HG03442 (cell line): ENCODE data around the gene PYCR2.

Source experiments
- ATAC-seq: cut with Tn5 transposase; IDR thresholded peaks from one replicate; pipeline ENCODE4 v1.9.1; 2021; ENCODE audit warnings: mild to moderate bottlenecking, moderate library complexity; ENCODE audit not compliant: unreplicated experiment

Gene PYCR2

DNA sequence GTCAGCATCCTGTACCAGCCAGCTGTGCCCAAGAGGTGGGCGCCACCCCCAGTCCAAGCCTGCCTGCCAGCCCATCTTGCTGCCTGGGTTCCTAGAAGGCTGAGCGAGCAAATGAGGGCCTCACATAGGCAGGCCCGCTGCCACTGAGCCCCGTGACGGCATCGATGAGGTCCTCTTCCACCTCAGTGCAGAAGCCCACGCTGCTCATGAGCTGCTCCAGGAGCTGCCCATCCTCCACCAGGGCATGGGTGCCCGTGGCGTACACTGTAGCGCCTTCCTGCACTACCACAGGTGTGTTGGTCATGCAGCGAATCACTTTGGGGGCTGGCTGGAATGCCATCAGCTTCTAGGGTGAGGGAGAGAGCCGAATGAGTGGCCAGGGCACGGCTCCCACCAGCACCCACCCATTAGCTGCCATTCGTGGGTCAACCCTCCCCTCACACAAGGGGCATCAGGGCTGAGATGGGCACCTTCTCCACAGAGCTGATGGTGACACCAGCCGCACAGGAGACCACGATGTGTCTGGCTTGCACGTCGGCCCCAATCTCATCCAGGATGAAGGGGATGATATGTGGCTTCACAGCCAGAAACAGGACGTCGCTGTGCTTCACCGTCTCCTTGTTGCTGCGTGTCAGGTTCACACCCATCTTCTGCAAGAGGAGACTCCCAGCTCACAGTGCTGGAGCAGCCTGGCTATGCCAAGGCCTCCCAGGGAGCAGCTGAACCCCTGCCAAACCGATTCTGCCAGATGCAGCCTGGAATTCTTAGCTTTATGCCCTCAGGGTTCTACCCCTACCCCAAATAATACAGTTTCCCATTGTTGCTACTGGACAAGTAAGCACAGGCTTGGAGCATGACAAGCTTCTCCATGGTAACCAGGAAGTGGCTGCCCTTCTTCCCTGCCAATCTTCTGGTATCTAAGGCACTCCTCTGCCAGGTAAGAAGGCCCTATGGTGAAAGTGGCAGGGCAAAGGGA, 2.0 kb downstream of the PYCR2 start:
- no peak for ATAC-seq

DNA sequence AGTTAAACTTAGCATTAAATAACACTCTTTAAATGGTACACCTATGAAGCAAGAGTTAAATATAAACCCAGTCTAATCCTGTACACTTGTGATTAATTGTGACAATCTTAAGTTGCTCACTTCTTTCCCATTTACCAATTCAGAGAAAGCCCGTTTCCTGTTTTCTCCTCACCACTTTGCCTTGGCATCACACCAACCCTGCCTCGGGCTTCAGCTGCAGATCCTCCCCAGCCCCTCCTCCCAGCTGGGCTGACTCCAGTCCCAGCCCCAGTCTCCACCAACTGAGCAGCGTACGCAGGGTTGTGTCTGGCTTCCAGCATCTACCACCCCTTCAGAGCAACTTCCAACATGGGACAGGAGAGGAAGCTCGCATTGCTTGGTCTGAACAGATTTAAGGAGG, 4.1 kb downstream of the PYCR2 start:
- no peak for ATAC-seq

DNA sequence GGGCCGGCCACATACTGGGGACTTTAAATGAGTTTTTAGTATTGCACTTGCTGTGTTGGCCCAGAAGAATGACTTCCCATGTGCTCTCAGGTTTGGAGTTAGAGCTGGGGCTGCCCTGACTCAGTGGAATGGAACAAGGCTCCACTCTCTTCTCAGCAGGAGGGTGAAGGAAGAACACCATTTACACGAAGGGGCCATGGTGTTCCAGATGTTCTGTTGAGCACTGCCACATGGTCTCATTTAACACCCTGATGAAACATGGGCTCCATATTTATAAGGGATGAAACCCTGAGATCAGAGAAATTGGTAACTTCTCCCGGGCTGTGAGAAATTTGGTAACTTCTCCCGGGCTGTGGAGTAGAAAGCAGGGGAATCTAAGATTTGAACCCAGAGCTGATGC, 5.8 kb downstream of the PYCR2 start:
- no peak for ATAC-seq

DNA sequence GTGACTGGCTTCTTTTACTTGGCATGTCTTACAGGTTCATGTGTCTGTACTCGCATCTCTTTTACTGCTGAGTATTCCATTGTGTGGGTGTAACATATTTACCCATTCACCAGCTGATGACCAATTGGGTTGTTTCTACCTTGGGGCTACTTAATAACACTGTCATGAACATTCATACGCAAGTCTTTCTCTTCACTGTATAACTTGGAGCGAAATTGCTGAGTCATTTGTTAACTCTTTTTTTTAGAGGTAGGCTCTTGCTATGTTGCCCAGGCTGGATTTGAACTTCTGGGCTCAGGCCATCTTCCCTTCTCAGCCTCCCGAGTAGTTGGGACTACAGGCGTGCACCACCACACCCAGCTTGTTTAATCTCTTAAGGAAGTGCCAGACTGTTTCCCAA, 6.5 kb downstream of the PYCR2 start:
- no peak for ATAC-seq

DNA sequence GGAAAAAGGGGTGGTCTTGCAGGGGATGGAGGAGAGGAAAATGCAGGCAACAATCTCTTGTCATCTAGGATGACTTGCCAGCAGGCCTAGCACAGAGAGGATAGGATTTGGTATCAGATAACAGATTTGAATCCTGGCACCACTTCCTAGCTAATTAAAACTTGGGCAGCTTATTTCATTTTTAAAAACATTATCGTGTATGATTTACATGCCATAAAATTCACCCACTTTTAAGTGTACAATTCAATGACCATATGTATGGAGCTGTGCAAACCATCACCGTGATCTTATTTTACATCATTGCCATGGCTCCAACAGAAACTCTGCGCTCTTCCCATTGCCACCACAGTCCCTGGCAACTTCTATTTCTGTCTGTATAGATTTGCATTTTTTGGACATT, 6.9 kb downstream of the PYCR2 start:
- ATAC-seq, result no peak

DNA sequence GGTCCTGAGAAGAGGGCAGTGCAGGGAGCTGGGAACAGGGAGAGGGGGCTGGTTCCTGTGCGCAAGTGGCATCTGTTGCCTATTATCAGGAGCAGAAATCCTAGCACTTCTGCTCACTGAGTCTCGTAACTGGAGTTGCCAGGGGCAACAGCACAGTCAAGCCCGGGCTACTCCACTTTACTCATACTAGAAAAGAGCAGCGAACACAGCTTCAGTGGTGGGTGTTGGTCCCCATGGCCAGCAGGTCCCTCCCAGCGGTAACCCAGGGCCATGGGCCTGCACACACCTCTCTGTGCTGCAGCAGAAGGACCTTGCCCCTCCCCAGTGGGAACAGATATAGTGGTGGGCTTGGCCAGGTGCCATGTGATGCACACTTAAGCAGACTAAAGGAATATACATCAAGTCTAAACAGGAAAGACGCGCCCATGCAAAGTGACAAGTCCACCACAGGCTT, 8.5 kb downstream of the PYCR2 start:
- no peak for ATAC-seq

DNA sequence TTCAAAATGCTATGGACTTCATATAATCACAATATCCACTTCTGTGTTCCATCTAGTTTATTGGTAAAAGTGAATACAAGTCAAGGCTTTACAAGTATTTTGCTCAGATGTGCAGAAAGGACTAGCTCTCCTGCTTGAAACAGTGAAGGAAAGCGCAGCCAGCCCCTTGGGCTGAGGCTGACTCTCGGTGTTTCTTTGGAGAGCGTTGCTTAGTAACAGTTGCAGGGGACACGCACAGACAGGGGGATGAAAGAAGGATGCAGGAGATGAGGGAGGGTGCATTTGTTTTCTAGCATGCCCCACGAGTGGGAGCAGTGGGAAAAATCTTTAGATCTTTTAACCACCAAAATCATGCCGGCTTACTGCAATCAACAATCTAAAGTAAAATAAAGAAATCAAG, 9.1 kb downstream of the PYCR2 start:
- no peak for ATAC-seq

DNA sequence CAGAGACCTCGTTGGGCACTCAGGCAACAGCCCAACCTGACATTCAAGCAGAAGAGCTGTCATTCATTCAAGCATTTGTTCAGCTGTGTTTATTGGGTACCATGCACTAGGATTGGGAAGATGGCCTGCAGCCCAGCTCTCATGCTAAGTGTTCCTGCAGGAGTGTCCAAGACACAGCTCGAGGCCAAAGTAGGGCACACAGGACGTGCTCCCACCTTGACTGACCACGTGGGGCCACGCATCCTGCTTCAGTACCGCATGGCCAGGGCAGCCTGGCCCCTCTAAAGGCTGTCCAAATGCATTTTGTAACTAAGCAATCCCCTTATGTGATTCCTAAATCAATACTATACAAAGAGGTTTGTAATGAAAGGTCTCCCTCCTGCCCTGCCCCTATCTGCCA, 9.7 kb downstream of the PYCR2 start:
- ATAC-seq, result no peak

DNA sequence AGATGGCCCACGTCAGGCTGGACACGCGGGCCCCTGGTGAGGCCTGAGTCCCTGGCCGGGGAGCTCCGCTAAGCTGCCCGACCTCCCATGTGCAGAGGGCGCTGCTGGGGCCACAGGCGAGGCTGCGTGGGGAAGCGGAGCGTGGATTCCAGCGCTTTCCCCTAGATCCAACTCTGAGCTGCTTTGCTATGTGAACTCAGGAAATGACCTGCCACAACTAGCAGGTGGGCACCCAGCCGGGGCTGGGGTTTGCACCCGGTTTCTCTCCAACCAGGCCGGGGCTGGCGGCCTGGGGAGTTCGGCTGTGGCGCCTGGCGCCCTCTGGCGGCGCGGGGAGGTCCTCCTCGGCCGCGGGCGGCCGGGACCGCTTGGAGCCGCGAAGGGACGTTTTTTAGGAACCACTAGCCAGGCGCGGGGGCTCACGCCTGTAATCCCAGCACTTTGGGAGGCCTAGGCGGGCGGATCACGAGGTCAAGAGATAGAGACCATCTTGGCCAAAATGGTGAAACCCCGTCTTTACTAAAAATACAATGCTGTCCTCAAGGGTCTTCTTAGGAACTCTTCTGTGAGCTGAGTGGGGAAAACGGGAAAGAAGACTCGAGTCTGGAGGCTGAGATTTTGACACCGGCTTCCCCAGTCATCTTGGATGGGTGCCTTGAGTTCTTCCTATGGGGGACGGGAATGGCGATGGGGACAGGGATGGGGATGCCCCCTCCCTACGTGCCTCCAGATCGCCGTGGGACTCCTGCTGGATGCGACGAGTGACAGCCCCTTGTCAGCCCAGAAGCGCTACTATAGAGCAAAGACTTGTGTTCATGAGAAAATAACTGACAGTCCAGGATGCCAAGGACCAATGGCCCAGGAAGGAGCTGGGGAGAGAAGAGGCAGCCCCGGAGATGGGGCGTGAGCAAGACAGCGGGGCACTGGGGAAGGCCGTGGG, 12.6 kb downstream of the PYCR2 start:
- ATAC-seq, result peak; percentile 83

DNA sequence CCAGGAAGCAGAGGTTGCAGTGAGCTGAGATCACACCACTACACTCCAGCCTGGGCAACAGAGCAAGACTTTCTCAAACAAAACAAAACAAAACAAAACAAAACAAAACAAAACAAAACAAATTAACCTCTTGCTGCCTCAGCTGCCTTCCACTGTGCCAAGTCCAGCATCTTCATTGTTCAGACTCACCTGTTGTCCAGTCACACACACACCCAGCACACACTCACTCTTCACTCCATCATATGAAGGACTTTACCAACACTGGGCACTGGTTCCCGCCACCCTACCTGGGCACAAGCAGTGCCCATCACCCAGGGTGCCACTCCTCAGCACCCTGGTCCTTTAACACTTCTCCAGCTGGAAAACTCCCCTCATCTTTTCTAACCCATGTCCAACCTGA, 14.6 kb downstream of the PYCR2 start:
- no peak for ATAC-seq

DNA sequence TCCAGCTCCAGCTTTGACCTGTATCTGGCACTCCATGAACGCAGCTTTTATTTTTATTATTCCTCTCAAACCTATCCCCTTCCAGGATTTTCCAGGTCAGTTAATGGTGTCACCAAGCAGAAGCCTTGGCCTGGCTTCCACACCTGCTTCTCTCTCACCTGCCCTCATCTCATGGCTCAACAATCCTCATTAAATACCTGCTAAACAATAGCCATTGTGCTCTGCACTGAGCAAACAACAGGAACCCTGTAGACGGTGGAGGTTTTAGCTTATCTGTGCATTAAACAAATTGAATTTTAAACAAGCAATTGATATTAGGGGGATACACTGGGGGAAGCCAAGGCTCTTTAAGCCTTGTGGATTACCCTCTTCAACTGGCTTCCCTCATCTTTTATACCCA, 15.3 kb downstream of the PYCR2 start:
- ATAC-seq, result no peak

DNA sequence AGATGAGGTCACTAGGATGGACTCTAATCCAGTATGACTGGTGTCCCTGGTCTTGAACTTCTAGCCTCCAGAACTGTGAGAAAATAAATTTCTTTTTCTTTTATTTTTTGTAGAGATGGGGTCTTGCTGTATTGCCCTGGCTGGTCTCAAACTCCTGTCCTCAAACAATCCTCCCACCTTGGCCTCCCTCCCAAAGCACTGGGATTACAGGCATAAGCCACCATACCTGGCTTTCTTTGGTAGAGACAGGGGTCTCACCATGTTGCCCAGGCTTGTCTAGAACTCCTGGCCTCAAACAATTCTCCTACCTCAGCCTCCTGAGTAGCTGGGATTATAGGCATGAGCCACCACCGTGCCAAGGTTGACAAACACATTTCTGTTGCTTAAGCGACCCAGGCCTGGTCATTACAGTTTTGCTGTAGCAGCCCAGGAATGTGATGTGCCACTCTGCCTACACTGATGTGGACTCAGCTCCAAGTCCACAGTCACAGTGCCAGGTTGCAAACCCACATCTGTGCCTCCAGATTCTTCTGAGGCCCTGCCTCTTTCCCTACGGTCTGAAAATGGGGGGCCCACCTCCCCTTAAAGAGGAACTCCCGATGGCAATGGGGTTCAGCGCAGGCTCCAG, 15.9 kb downstream of the PYCR2 start:
- no peak for ATAC-seq

DNA sequence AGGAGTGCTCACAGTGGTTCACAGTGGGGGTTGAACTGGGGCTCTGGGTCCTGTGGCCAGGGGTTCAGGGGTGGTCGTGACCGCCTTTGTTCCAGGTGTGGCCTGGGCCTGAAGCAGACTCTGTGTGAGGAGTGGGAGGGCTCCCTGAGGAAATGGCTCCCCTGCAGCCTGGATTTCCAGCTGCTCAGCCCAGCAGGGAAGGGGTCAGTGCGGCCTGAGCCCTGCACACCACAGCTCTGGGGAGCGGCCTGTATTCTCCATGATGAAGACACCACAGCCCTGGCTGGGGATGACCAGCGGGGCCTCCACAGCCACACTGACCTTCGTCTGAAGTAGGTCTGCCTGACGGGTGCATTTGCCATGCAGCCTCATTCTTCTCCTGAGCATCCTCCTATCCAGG, 16.7 kb downstream of the PYCR2 start:
- no peak for ATAC-seq

DNA sequence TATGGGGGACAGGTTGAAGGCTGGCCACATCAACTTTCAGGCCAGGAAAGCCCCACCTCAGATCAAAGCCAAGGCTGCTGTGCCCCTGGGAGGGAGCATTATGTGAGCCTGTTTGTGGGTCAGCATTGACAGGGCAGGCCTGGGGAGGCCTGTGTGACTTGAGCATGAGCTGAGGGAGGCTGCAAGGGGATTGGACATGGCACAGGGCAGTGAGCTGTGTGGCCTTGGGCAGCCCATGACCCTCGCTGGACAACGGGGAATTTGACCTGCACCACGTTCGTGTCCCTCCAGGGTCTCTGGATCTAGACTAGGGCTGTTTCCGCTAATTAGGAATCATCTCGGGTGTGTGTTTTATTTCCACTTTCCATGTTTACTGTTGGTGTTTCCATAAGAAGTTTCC, 17.6 kb downstream of the PYCR2 start:
- ATAC-seq, result no peak

DNA sequence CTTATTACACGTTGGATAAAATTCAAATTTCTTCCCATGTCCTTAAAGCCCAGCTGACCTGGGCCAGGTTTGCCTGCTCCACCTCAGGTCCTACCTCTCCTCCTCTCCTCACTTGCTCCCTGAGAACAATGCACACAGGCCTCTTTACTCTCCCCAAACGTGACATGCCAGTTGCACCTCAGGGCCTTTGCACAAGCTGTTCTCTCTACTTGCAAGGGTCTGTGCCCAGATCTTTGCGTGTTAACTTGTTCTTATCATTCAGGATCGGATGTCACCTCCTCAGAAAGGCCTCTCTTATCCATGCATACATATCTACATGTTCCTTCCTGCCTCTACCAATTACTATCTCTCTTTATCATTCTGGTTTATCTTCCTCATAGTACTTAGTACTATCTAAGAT, 20.4 kb downstream of the PYCR2 start:
- no peak for ATAC-seq

DNA sequence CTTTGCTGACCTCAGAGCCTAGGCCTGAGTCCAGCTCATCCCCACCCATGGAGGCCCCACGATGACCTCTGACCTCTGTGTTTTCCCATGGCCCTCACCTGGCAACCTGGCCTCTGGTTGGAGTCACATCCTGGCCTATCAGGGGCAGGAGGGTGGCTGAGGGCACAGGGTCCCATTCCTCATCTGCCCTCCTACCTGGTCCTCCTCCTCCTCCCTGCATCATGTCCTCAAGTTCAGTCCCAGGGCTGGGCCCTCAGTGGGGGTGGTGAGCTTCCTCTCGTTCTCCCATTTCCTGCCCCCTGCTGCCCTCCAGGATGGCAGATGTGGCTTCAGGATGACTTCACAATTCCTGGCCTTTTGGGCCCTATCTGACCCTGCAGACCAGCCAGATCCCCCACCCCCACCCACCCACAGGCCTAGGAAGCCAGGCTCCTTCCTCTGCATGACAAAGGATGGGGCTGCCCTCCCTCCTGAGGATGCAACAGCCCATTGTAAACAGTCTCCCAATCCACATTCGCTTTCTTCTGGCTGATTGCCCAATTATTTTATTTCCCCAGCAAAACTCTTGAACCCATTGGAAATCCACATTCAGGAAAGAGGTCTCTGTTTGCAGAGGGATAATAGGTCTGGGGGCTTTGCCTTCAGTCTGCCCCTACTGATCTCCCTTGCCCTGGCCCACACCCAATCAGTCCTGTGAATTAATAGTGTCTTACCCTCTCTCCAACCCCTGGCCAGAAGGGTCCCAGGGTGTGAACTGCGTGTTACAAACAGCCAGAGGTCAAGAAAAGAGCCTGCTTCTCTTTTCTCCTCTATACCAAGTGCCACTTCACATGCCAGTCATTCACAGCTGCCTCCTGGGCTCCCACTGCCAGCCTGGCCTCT, 24.8 kb downstream of the PYCR2 start:
- ATAC-seq, result no peak

DNA sequence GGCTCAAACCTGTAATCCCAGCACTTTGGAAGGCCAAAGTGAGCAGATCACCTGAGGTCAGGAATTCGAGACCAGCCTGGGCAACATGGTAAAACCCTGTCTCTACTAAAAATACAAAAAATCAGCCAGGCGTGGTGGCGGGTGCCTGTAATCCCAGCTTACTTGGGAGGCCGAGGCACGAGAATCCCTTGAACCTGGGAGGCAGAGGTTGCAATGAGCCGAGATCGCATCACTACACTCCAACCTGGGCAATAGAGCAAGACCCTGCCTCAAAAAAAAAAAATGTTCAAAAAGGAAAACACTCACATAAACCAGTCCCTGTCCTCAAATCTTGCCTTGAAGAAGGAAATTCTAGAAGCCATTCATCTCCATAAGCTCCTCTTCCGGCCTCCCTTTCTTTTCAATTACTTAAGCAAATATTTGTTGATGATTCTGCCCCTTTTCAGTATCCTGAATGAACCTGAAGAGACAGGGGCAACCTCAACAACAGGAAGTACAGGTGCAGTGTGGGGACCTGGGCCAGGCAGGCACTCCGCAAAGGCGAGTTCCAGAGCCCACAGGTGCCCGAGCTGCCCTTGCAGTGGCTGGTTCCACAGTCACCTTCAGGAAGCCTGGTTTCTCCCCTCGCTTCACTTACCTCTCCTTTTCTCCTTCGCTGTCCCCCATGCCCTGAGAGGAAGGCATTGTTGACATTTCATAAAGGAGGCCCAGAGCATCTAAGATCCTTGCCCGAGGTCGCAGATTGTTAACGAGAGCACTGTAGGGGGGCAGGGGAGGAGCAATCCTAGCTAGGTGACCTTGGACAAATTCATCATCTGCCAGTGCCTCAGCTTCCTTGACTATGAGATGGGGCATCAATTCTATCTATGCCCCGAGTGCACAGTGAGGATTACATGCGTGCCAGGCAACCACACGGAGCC, 26.2 kb downstream of the PYCR2 start:
- ATAC-seq, result no peak

DNA sequence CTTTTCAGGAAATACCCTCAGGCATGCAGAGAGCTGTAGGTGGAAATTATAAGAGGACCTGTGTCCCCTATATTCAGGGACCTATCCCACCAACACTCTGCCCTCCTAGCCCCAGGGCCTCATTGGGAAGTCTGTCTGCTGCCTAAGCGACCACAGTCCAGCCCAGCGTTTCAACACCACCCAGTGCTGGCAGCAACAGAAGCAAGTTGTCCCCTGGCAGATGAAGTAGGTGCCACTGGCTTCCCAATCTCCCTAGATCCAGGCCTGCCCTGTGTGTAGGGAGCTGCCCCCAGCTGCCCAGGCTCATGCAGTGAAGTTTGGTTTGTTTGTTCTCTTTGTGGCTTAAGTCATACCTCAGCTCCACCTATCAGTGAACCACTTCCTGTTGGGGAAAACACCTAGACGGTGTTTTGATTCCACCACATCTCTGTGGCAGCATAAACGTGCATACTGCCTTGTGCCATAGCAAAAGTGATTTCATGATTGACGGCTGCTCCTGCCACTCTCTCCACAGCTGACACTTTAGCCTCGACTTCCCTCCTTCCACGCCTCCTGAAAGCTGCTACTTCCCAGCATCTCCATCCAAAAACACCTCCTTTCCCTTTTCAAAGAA, 27.0 kb downstream of the PYCR2 start:
- peak; percentile 100 for ATAC-seq

DNA sequence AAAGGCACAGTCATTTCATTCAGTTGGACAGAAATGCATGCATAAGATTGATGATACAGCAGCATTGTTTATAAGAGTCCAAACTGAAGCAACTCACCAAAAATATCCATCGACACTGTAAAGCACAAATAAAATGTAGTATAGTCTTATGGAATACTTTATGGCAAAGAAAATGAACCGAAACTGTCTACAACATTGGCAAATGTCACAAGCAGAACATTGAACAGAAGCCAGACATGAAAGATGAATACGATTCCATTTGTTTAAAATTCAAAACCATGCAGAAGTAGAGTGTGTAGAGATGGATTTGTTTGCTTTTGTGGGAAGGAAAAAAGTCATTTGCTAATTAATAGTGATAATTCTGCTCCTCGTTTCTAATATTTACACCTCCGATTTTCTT, 27.6 kb downstream of the PYCR2 start:
- no peak for ATAC-seq
